NCI-H2196 treated with DMSO at 0.1 percent for 48 hours (cell line): Measurements from ENCODE around the gene PDSS1.
A peak's percentile ranks its signal among the peaks of the same experiment; 100 is the strongest.
"Not testable (repeated sequence)": the region's sequence is repeated elsewhere in the genome, so short reads cannot be mapped to it uniquely, and the experiment has no call there.

Experiments used
- DNase-seq: peaks from one replicate; lab custom pipeline; 2025; ENCODE audit not compliant: unreplicated experiment; lab: John Stamatoyannopoulos, UW

PDSS1 gene, protein sequence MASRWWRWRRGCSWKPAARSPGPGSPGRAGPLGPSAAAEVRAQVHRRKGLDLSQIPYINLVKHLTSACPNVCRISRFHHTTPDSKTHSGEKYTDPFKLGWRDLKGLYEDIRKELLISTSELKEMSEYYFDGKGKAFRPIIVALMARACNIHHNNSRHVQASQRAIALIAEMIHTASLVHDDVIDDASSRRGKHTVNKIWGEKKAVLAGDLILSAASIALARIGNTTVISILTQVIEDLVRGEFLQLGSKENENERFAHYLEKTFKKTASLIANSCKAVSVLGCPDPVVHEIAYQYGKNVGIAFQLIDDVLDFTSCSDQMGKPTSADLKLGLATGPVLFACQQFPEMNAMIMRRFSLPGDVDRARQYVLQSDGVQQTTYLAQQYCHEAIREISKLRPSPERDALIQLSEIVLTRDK

DNA sequence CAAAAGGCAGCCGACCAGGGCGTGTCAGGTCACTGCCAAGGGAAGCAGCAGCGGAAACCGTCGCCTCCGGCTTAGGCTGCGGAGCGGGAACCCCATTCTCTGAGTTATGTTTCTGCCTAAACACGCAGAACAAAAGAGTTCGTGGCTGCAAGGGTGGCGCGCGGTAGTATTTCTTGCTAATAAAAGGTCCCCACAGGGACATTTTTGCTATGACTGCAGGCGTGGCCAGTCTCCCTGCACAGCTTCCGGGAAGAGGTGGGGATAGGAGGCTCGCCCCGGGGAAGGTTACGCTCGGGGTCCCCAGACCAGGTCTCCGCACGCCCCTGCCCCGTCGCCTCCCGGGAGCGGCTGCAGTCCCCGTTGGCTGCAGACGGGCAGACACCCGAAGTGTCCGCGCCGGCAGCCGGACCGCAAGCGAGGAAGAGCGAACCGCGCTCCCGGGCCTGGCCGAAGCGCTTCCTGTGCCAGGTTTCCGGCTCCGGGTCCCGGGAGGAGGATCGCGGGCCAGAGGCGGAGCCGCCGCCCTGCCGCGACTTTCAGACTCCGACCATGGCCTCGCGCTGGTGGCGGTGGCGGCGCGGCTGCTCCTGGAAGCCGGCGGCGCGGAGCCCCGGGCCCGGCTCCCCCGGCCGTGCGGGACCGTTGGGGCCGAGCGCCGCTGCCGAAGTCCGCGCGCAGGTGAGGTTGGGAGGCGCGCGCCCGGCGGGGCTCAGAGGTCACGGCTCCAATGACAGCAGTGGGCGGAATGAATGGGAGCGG is at the start of gene PDSS1:
TSS of gene PDSS1 (plus strand) at position 539 of the 759 bp plus-strand sequence. CDS start at position 550, 11 bp downstream.
- peak; percentile 45 for DNase-seq

DNA sequence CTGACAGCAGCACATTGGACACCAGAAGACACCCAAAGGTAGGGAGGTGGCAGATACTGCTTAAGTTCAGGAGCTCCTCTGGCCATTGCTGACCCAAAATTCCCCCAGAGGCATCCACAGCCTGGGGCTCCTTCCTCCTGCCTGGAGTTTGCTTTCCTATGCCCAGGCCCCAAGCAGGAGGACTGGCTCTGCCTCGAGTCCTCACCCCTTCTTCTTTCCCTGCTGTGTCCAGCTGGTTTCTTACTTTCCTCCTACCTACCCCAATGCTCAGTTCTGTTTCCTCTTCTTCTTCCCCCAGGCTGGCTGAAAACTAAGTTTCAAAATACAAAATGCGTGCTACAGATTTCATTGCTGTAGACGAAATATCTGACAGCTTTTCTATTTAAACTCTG is 49.3 kb upstream of the PDSS1 start:
- not testable (repeated sequence) for DNase-seq

DNA sequence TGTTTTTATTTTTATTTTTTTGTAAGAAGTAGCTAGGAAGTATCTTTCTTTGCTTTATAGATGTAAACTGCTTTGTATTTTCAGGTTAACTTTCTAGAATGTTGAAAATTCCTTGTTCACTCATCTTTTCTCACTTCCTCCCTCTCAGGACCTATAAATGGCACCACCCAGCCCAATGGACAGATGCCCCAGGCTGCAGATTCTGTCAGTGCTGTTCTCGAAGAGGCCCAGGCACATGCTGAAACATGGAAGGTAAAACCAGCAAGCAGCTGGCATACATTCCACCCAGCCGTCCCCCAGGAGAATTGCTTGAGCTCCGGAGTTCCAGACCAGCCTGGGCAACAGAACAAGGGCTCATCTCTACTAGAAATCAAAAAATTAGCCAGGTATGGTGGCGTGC is 47.1 kb upstream of the PDSS1 start:
- no peak for DNase-seq

DNA sequence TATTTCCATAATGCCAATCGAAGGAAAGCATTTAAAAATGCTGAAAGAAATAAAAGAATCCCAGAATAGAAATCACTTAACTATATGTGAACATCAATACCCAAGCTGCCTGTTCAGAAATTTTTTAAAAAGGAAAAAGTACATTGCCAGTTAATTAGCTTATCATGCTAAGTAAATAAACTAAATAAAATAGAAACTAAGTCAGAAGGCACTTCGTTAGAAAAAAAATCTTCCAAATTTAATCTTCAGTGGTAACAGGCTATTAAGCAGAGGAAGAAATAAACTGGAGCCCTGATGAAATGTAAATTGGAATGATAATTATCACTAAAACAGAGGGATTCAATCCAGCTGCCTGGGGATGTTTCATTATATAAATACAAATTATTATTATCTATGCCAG is 46.0 kb upstream of the PDSS1 start:
- DNase-seq = not testable (repeated sequence)

DNA sequence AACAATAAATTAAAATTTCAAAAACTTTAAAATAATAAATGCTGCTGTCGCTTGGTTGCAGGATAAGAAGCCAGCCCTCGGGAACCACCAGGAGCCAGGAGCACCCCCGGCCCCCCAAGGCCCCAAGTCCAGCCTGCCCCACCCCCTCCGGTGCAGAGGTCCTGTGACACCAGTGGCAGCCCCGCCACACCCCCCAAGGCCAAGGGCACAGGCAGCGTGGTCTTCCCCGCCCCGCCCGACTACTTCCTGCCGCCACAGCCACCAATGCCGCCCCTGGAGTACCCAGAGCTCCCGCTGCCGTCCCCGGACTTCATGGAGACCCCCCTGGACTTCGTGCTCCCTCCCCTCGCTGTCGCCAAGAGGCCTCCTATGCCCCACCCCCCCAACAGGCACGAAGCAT is 44.5 kb upstream of the PDSS1 start:
- no peak for DNase-seq

DNA sequence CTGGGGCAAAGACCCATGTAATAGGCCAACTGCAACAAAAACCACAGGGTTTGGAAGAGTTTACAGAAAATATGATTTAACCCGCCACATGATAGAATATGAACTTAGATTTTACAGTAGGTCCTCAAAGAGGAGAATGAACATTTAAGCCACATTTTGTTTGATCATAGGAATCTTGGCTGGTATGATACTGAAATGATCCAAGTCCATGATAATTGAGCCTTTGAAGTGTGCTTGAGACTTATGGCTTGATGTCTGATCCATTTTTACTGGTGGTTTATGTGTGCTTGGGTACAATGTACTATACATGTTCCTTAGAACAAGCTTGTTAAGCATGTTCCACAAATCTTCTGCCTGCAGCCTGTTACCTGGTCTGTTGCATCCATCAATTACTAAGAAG is 41.8 kb upstream of the PDSS1 start:
- no peak for DNase-seq

DNA sequence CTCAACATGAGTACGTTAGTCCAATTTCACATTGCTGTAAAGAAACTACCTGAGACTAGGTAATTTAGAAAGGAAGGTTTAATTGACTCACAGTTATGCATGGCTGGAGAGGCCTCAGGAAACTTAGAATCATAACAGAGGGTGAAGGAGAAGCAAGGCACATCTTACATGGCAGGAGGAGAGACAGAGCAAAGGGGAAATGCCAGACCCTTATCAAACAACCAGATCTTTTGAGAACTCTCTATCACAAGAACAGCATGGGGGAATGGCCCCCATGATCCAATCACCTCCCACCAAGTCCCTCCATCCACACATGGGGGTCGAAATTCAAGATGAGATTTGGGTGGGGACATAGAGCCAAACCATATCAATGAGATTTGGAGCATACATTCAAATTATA is 34.6 kb upstream of the PDSS1 start:
- no peak for DNase-seq

DNA sequence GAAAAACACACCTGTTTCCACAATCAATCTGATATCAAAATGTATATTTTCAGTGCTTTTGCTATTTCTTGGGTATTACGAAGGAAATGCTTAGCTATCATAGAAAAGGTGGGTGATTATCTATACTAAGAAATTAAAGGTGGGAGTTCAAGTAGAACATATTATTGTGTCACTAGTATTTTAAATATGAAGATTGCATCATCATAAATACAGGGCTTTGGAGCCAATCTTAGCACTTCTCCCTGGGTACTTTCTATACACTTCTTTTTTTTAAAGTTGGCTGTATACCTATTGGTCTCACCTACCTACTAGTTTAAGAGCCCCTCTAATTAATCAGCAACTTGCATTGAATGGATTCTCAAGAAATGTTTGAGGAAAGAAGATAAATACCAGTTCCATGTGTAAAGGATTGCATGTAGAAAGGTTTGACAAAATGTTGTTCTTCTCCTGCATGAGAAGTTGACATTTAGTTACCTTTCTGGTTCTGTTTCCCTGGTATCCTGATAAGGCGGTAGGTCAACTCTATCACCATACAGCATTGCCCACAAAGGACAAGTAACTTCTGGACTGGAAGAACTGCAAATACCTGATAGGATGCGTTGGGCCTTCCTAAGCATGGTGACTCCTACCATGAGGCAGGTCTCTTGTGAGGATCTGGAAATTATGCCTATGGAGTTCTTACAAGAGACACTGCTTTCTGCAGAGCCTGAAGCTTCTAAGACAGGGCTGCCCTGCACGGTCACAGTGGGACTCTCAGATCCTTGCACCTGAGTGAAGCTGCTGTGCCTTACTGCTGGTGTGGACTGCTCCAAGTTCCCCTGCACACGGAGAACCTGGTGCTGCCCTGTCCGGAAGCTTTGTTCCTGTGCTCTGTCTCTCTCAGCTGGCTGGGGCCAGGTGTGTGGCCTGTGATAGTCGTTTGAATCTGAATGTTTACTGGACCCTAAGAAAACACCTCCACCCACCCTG is 32.1 kb upstream of the PDSS1 start:
- no peak for DNase-seq

DNA sequence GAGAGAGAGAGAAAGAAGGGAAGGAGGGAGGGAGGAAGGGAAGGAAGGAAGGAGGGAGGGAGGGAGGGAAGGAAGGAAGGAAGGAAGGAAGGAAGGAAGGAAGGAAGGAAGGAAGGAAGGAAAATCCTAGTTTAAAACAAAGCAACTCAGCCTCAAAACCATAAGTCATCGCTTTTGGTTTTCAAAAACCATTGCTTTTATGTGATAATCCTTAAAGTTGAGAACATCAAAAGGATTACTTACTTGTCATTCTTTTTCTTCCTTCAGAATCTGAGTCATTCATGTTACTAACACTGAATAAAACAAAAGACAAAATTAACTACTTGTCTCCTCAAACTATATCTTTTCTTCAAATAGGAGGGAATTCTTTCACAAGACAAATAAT is 21.6 kb upstream of the PDSS1 start:
- no peak for DNase-seq

DNA sequence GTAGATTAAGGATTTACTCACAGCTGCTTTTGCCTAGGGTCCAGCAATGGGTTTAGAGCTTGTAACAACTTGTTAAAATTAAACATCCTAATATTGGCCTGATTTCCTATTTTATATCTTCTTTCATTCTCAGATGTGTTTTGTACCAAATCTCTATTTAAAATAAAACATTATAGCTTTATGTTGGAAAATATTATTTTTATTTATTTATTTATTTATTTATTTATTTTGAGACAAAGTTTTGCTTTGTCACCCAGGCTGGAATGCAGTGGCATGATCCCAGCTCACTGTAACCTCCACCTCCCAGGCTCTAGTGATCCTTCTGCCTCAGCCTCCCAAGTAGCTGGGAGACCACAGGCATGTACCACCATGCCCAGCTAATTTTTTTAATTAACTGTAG is 17.9 kb upstream of the PDSS1 start:
- DNase-seq = no peak

DNA sequence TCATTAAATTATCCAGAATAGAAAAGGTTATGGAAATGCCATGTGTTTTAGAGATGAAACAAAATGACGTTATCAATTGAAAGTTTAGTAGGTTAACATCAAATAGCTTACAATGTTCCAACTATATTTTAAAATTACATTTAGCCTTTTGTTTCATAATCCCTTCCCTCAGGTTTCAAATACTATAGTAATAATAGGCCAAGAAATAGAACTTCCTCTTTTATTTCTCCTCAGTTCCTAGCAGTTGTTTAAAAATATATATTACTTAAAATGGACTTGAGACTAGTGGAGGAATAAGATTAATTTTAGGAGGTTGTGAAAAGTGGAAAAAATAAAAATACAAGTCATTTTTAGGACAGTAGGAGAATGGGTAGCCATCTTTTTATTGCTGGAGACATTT is 16.4 kb upstream of the PDSS1 start:
- DNase-seq = no peak

DNA sequence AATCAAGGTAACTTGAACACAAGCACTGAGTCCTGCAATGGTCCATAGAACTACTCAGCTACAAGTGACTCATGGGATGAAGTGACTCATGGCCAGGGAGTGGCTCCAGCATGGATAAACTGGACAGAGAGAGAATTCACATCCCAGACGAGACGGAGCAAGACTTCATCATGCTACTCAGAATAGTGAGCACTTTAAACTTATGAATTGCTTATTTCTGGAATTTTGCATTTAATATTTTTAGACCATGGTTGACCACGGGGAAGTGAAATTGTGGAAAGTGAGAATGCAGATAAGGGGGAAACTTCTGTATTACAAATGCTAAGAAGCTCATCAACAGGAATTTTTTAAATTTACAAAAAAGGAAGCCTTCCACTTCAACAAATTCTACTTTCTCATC is 15.5 kb upstream of the PDSS1 start:
- DNase-seq = not testable (repeated sequence)

DNA sequence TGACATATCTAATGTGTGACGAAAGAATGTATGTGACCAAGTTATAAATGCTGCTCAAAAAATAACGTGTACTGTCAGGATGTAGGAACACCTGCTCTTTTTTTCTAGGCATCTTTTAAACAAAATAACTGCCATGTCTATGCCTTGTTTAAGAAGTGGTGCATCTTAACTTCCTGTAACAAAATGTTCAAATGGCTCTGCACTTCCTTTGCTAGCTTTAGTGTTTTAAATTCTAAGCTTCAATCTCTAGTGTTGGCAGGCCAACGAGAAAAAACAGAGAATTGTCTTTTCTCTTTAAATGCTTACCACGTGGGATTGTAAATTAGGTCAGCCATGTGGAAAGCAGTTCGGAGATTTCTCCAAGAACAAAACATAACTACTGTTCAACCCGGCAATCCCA is 14.6 kb upstream of the PDSS1 start:
- DNase-seq = no peak

DNA sequence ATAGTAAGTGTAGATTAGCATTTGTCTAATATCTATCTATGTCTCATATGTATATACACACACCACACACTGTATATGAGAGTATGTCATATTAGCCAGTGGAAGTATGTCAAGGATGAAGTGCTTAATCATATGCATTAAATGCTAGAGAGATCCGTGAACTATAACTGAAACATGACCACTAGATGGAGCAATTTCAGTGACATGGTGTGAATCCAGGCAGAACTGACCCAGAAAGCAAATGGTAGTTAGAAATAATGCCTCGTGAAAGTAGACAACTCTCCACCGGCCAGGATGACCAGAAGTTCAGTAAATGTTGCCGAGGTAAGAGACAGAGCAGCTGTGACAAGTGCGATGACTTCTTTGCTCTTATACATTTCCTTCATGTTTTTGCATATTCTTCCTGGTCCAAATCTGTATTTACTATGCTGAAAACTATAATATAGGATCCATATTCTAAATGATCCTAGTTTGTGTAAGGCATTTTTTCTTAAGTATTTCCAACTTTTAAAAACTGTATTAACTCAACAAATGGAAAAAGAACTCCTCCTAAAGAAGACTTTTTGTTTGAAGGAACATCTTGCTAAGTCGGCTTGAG is 12.7 kb upstream of the PDSS1 start:
- not testable (repeated sequence) for DNase-seq

DNA sequence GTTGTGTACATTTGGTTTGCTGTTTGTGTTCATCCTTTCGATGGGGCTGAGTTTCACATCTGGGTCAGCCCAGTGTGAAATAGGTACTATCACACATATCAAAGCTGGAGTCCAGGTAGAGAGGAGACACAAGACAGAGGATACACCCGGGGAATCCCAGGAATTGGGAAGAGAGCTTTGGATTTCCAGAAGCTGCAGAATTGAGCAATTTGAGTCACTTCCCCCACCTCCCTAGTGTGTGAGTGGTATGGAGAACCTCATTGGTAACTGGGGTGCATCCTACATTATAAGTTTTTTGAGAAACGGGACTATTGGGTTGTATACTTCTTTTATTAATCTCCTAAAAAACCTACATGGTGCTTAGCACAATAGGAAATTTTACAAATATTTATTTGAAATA is 12.1 kb upstream of the PDSS1 start:
- no peak for DNase-seq

DNA sequence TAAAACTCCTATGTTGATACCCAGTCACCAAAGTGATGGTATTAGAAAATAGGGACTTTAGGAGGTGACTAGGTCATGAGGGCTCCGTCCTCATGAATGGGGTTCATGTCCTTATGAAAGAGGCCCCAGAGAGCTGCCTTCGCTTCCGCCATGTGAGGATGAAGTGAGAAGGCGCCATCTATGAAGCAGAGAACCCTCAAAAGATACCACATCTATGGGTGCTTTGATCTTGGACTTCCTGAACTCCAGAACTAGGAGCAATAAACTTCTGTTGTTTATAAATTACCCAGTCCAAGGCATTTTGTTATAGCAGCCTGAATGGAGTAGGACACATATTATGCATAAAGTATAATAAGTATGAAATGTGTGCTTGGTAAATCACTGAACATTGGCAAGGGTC is 8.1 kb upstream of the PDSS1 start:
- DNase-seq = no peak

DNA sequence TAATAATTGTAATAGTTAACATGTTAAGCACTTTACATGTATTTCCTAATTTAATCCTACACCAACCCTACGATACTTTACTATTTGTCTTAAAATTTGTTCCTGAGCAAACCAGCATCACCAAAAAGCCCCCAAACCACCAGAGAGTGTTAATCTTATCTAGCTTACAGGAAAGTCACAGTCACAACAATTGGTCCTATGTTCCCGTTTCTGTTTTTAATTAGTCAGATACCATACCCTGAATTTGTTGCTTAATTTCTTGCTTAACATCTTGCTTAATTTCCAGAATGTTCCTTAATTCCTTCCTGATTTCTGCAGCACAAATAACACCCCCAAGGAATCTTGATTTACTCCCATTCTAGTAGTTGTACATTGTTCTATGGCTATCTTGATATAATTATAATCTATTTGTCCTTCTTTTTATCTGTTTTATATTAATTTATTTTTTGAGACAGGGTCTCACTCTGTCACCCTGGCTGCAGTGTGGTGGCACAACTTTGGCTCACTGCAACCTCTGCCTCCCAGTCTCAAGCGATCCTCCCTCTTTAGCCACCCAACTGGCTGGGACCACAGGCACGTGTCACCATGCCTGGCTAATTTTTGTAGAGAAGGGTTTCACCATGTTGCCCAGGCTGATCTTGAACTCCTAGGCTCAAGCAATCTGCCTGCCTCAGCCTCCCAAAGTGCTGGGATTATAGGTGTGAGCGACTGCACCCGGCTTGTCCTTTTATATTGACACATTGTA is 6.6 kb upstream of the PDSS1 start:
- no peak for DNase-seq

DNA sequence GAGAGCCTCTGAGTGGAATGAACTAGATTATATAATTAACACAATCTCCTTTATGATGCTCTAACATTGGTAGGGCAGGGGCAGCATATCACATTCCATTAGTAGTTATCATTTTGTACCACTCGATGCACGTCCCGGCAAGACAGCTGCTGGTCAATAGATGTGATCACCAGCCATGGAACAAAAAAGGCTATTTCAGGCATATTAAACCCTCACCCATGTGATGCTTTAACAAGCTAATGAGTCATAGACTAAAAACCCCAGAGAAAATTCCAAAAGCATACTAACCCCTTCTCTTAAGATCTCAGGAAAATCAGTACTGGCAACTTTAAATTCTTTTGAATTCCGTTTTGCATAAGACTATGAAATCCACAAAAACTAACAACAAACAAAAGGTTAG is 3.0 kb upstream of the PDSS1 start:
- not testable (repeated sequence) for DNase-seq

DNA sequence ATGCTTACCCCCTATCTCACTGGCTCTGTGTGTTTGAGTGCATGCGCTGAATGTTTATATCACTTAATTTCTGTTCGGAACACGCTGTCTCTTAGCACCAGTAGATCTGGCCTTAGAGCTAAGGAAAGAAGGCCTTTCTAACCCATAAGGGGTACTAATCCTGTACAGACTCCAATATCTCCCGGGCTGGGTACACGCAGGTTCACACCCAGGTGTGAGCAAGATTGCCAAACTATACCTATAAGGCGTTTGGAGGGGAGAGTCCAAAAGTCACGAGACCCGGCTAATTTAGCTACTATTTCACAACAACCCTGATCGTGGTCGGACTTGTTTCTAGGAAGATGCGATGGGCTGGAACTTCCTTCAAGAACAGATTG is 727 bp upstream of the PDSS1 start:
- no peak for DNase-seq

DNA sequence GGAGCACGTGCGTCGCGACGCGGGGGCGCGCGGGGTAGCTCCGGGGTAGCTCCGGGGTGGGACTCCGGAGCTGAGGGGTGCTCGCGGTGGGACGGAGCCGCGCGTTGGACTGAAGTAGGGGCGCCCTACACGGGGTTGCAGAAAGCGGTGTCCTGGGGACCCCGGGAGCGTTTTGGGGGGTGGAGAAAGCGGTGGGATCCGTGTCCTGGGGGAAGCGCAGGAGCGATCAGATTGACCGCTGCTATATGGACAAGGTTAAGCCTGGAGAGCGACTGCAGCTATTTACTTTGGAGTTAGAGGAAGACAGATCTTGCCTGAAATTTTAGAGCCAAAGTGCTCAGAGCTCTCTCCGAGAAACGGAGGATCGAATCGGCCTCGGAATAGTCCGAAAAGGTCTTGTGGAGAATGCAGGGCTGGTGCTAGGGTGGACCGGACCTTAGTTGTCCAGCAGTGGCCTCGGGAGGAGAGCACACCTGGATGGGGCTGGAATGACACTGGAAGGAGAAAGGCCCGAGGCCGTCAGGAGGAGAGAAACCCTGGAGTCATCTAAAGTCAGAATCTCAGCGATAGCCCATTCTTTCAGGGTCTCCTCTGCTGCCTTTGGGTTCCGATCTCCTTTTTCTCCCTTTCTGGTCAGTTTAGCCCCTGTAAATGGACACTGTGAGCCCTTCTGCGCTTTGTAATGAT is 564 bp downstream of the PDSS1 start:
- DNase-seq = no peak
